IMR-90 (cell line): ENCODE data around the gene SRP9.

Experiments used
- FOS ChIP-seq: fragments of 150-350 bp; IDR thresholded peaks from 2 replicates; pipeline ENCODE4 v1.6.1; 2016; ENCODE audit warnings: low read depth, low read length
- POLR2A ChIP-seq: IDR thresholded peaks from 2 replicates; pipeline ENCODE4 v1.6.1; 2012; ENCODE audit warnings: mild to moderate bottlenecking, low read depth, low read length
- RAD21 ChIP-seq: IDR thresholded peaks from 2 replicates; pipeline ENCODE4 v1.6.1; 2012; ENCODE audit warnings: low read length, improper control_type of control experiment
- TF ChIP-seq, protein P1 (sequence below): conservative IDR thresholded peaks from 2 replicates; pipeline ENCODE4 v1.5.1; 2012; ENCODE audit warnings: mild to moderate bottlenecking, low read depth, low read length, improper control_type of control experiment

DNA sequence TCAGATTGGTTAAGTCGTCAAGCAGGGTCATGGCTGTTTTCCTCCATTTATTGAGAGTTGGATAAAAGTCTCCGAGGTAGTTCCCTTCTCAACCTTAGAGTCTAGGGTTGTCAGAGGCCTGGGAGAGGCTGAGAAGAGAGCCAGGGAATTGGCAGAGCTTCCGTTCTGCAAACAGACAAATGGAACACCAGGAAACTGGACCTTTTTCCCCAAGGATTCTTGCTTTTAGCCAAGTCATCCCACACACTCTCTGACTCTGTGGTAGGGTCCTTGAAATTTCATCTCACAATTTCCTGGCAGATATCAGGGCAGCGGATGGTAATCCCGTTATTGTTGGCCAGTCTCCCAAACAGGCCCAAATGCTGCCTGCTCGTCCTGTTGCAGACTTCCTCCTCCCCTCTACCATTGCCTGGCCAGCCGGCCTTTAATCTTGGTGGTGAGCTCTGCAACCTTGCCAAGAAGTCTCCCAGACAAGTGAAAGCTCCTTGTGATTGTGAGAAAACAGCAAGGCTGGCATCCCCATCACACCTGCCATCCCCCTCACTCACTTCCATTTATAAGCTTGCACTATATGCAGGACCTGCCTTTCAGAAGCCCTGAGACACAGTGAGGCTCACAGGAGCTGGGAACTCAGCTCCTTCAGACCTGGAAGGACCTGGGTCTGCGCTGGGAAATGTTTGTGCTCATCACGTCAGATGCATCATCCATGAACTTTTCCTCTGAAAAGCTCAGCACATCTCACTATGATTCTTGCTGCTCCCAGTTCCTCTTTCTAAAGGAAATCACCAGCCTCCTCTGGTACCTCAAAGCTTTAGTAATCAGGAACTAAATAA, 13.7 kb upstream of the SRP9 start:
- TF ChIP-seq, protein P1, sequence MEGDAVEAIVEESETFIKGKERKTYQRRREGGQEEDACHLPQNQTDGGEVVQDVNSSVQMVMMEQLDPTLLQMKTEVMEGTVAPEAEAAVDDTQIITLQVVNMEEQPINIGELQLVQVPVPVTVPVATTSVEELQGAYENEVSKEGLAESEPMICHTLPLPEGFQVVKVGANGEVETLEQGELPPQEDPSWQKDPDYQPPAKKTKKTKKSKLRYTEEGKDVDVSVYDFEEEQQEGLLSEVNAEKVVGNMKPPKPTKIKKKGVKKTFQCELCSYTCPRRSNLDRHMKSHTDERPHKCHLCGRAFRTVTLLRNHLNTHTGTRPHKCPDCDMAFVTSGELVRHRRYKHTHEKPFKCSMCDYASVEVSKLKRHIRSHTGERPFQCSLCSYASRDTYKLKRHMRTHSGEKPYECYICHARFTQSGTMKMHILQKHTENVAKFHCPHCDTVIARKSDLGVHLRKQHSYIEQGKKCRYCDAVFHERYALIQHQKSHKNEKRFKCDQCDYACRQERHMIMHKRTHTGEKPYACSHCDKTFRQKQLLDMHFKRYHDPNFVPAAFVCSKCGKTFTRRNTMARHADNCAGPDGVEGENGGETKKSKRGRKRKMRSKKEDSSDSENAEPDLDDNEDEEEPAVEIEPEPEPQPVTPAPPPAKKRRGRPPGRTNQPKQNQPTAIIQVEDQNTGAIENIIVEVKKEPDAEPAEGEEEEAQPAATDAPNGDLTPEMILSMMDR = no peak
- TF ChIP-seq RAD21 (no peak), POLR2A (no peak), FOS (no peak)
